ENCODE measurements around the gene MGST2. TPM values are rescaled to one million over a fixed set of nuclear protein-coding genes. Genes with fewer than 3 reads are reported as not detected.

The MGST2 gene
- total and polyA plus RNA-seq, 10 of the 15 experiments (the other 5 are each of a cell fraction or from before 2014, with no cell fraction given) = 19.0 to 50.1 (median 30.6) TPM

- DNase-seq (ENCODE audit: low read depth, low spot score) = no peak
- peak overlapping the region; percentile 81; the same call in 1 of the 2 replicates for H3K27ac ChIP-seq (ENCODE audit: control insufficient read depth, insufficient read depth)
- peaks cover 14% of the 10 kb centered on the region for H3K79me2 ChIP-seq (ENCODE audit: control insufficient read depth, insufficient read depth, low read length)
- no peaks in the 10 kb centered on the region; the same call in 1 of the 2 replicates for H3K4me1 ChIP-seq (ENCODE audit: control insufficient read depth, insufficient read depth, low read length)
- no TSS peak for BruUV-seq (replicated peaks)
- ChIA-PET POLR2A (no interaction called here), SMC1A (ENCODE audit: uncharacterized antibody, unreplicated experiment) (interaction anchor here (0.7 to 1.1 kb wide), 2 partner anchors 8 to 25 kb away, joined by 3 read pairs; no protein-coding TSS in a partner anchor), RAD21 (ENCODE audit: unreplicated experiment) (interaction anchor here (1.0 to 1.8 kb wide), 2 partner anchors 9 to 13 kb away, joined by 3 to 4 read pairs; no protein-coding TSS in a partner anchor), CTCF (interaction anchor here (1.1 to 4.5 kb wide), 3 partner anchors 9 to 13 kb away, joined by 4 to 30 read pairs (median 14); no protein-coding TSS in a partner anchor)
- TF ChIP-seq ZBED1 (IDR thresholded peaks at IDR 0.05; ENCODE audit: borderline replicate concordance) = no peak
- no peak for FAIRE-seq
- H3K27me3 ChIP-seq (replicated peaks in 1 of 2; ENCODE audit: control insufficient read depth in 2 of 2, insufficient read depth in 2 of 2, low read length in 1 of 2) = no peaks in the 10 kb centered on the region
- in situ Hi-C loops (cut with MboI) (no loop called here), intact Hi-C loops (cut with micrococcal nuclease; ENCODE audit: unreplicated experiment) (no loop called here)
- H3K4me2 ChIP-seq (ENCODE audit: control insufficient read depth, insufficient read depth) = peak overlapping the region; percentile 97
- peak overlapping the region; percentile 69; the same call in 1 of the 2 replicates for H3K4me3 ChIP-seq
- no peaks in the 10 kb centered on the region for H3K9me3 ChIP-seq (replicated peaks; ENCODE audit: control insufficient read depth, insufficient read depth, low read length)
- peak overlapping the region; percentile 96 for H2AFZ ChIP-seq (ENCODE audit: control insufficient read depth, low read depth, low read length)
- ATAC-seq = no peak; the same call in 2 of the 3 replicates
- no peaks in the 10 kb centered on the region for H4K20me1 ChIP-seq (ENCODE audit: control insufficient read depth, insufficient read depth)
- no peaks in the 10 kb centered on the region for H3K36me3 ChIP-seq (ENCODE audit: control insufficient read depth in 2 of 2, insufficient read depth in 2 of 2, low read length in 1 of 2)
- 69% methylated on average over 10 of the region's 10 CpGs for WGBS (ENCODE audit: insufficient coverage, insufficient replicate concordance, low lambda C conversion rate, missing lambda C conversion rate)
- peak overlapping the region; percentile 87 for H3K9ac ChIP-seq (ENCODE audit: control insufficient read depth, insufficient read depth, low read length)
Measured at GRCh38 chr4:139665079-139665689, 435 bp upstream of the MGST2 start.

GRCh38 chr4:139666735-139667281 lies 1.2 kb downstream of the MGST2 start:
- POLR2A ChIA-PET = no interaction called here
- Histone ChIP-seq H3K27me3 (replicated peaks in 1 of 2; ENCODE audit: control insufficient read depth in 2 of 2, insufficient read depth in 2 of 2, low read length in 1 of 2) (no peaks in the 10 kb centered on the region), H4K20me1 (ENCODE audit: control insufficient read depth, insufficient read depth) (no peaks in the 10 kb centered on the region), H3K9ac (ENCODE audit: control insufficient read depth, insufficient read depth, low read length) (peak overlapping the region; percentile 87), H3K27ac (ENCODE audit: control insufficient read depth, insufficient read depth) (peak overlapping the region; percentile 81; the same call in 1 of the 2 replicates), H3K79me2 (ENCODE audit: control insufficient read depth, insufficient read depth, low read length) (peaks cover 14% of the 10 kb centered on the region), H3K36me3 (ENCODE audit: control insufficient read depth in 2 of 2, insufficient read depth in 2 of 2, low read length in 1 of 2) (no peaks in the 10 kb centered on the region), H3K4me1 (ENCODE audit: control insufficient read depth, insufficient read depth, low read length) (no peaks in the 10 kb centered on the region; the same call in 1 of the 2 replicates), H3K4me3 (peak overlapping the region; percentile 69), H3K9me3 (replicated peaks; ENCODE audit: control insufficient read depth, insufficient read depth, low read length) (no peaks in the 10 kb centered on the region), H2AFZ (ENCODE audit: control insufficient read depth, low read depth, low read length) (peak overlapping the region; percentile 96), H3K4me2 (ENCODE audit: control insufficient read depth, insufficient read depth) (peak overlapping the region; percentile 97)
- no TSS peak for BruUV-seq (replicated peaks)
- CTCF ChIA-PET = interaction anchor here (0.6 to 4.5 kb wide), 5 partner anchors 8 to 560 kb away, joined by 3 to 30 read pairs (median 4); no protein-coding TSS in a partner anchor
- RAD21 ChIA-PET (ENCODE audit: unreplicated experiment) = interaction anchor here (1.8 kb wide), 1 partner anchor 15 kb away, joined by 4 read pairs; no protein-coding TSS in a partner anchor
- FAIRE-seq = peak; percentile 49
- 91% methylated on average over 11 of the region's 11 CpGs for WGBS (ENCODE audit: insufficient coverage, insufficient replicate concordance, low lambda C conversion rate, missing lambda C conversion rate)
- SMC1A ChIA-PET (ENCODE audit: uncharacterized antibody, unreplicated experiment) = interaction anchor here (0.9 to 1.2 kb wide), 3 partner anchors 8 to 16 kb away, joined by 3 to 4 read pairs (median 3); no protein-coding TSS in a partner anchor
- DNase-seq (ENCODE audit: low read depth, low spot score) = no peak
- ATAC-seq = peak; percentile 62
- in situ Hi-C loops (cut with MboI) = no loop called here
- intact Hi-C loops (cut with micrococcal nuclease; ENCODE audit: unreplicated experiment) = no loop called here
- TF ChIP-seq MXI1 (IDR thresholded peaks at IDR 0.05; ENCODE audit: low read depth, low read length) (no peak), POU2F2 (IDR thresholded peaks at IDR 0.05; ENCODE audit: borderline replicate concordance, low read depth, low read length) (no peak), PAX8 (IDR thresholded peaks at IDR 0.05) (no peak), KAT2A (conservative IDR thresholded peaks at IDR 0.05; ENCODE audit: control insufficient read depth, low read depth, low read length) (no peak), CUX1 (IDR thresholded peaks at IDR 0.05; ENCODE audit: insufficient replicate concordance, low read depth, low read length) (no peak)
